ENCODE measurements around the gene TEDC1. TPM values are rescaled to one million over a fixed set of nuclear protein-coding genes. Genes with fewer than 3 reads are reported as not detected.

The TEDC1 gene
- total RNA-seq, 1 experiment from 2014 or later, result 29.0 TPM

DNA sequence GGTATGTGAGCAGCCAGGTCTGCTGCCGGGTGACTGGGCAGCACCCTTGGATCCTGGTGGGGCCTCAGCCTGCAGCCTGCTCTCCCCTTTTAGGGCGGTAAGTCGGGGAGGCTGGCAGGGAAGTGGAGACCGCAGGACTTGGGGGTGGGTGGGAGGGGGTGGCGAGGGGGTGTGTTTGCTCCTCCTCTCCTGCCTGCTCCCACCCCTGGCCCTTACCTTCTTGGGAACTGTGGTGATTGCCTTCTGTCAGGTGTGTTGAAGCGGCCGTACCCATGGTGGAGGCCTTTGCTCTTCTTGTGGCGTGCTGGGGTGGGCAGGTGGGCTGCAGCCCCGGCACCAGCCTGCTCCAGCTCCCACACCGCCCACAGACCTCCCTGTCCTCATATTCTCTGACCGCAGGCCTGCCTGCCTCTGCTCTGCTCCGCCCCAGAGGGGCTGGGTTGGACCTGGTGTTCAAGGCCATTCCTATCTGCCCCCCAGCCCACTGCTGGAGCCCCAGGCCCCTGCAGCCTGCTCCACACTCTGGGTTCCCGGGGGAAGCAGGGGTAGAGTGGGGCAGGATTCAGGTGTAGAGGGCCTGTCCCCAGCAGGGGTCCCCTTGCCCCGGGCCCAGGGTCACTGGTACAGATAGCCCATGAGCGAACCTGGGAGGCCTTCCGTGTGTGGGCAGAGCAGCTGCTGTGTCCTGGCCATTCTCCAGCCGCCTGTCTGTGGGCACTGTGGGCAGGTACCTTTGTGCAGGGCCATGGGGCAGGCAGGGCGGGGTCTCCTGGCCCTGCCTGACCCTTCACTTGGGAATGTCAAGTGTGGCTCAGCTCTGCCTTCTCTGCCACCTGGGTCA is 5.2 kb downstream of the TEDC1 start:
- DNase-seq (ENCODE audit: low read depth), result no peak

DNA sequence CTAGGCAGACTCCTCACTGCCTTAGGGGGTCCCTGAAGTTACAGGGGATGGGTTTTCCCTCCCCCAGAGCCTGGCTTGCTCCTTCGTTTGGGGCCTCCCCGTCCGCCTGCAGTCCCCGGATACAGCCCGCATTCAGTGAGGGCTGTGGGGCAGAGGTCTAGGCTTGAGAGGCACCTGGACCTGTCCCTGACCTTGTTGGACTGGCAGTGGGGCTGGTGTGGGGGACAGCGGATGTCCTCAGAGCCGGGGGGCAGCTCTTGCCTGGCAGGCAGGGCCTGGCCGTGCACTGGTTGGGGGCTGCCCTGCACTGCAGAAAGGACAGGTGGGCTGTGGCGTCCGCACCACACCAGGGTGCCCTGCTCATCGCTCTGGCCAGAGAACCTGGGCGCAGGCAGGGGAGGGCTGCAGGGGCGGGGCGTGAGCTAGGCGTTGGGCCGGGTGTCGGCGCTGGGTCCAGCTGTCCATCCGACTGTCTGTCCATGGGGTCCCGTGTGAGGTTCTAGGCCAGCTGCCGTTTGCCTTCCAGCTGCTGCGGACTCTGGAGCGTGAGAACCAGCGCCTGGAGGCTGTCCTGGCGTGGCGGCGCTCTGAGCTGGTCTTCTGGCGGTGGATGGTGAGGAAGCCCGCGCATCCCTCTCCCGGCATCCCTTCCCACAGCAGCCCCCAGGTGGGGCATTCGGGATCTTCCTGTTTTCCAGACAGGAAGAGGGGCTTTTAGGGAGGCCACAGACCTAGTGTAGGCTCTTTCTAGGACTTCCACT is 6.0 kb downstream of the TEDC1 start:
- DNase-seq (ENCODE audit: low read depth), result no peak

DNA sequence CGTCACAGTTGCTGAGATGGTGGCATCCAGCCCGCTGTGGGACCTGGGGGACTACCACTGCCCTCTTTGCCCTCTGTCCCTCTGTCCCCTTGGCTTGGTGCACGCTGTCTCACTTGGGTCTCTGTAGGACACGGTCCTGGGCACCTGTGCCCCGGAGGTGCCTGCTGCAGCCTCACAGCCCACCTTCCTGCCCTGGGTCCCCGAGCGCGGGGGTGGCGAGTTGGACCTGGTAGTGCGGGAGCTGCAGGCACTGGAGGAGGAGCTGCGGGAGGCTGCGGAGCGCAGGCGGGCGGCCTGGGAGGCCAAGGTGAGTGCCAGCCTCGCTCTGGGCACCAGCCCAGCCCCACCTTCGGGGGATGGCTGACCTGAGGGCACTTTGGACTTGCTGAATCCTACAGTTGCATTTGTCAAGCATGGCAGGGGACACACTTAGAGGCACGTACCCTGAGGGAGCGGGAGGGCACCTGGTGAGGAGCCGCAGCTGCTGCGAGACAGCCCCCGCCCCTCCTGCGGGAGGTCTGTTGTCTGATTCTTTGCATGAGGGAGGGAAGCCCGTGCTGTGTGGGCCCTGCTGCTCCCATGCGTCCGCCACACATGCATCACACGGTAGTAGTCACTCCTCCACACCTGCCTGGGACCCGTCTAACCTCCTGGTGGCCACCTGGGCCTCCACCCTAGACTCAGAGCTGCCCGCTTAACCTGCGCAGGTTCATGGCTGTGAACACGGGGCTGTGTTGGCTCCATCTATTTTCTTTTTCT is 6.8 kb downstream of the TEDC1 start:
- no peak for DNase-seq (ENCODE audit: low read depth)

DNA sequence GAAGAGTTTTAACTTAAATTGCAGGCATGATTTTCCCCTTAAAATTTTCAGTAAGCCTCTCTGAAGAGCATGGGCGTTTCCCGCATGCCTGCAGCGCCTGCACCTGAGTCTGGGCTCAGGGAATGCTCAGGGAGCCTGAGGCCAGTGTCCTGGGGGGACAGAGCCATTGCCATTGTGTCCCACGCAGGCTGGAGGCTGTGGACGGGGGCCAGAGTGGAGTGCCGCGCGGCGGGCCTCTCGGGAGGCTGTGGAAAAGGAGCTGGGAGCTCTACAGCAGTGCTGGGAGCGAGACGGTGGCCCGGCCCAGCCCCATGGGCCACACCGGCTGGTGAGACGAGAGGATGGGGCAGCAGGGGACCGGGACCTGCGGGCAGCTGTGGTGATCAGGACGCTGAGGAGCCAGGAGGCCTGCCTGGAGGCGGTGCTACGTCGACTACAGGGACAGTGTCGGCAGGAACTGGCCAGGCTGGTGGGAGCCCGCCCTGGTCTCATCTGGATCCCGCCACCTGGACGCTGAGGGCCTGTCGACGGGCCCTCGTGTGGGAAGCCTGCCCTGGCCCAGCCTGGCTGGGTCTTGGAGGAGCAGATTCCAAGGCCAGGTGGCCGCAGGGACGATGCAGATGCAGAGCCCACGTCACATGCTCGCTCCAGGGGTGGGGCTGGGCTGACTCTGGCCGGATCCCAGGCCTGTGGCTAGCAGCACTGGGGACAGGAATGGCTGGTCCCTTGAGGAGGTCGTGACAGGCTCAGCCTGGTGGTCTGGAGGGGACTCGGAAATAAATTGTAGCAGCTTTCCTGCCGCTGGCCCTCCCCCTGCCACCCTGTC is 7.6 kb downstream of the TEDC1 start:
- no peak for DNase-seq (ENCODE audit: low read depth)

DNA sequence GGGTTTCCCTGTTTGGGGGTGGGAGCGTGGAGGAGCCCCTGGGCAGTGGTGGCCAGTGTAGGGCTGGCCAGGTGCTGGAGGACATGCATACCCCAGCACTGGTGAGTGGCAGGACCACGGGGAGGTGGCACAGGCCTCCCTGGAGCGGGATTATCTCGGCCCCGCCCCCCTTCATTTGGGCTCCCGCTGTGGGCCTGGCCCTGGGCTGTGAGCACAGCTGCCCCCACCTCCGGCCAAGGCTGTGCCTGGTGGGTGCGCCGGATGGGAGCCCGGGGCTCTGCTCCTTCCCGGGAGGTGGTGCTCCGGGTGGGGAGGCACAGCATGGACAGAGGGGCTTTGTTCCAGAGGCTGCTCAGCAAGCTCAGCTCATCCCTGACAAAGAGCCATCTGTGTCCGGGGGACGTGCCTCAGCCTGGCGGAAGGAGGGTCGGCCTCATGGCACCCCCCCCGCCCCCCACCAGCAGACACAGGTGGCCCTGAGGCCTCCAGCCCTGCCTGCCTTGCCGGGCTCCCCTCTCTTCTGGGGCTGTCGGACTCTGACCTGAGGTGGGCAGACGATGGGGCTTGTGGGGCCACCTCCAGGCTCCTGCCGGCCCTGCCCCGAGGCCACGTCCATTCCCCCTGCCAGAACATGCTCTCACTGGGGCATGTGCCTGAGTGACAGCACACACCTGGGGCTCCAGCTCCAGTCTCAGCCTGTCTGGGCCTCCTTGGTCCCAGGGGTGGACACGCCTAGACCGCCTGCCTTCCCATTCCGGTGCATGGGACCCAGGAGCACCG is 8.4 kb downstream of the TEDC1 start:
- no peak for DNase-seq (ENCODE audit: low read depth)

DNA sequence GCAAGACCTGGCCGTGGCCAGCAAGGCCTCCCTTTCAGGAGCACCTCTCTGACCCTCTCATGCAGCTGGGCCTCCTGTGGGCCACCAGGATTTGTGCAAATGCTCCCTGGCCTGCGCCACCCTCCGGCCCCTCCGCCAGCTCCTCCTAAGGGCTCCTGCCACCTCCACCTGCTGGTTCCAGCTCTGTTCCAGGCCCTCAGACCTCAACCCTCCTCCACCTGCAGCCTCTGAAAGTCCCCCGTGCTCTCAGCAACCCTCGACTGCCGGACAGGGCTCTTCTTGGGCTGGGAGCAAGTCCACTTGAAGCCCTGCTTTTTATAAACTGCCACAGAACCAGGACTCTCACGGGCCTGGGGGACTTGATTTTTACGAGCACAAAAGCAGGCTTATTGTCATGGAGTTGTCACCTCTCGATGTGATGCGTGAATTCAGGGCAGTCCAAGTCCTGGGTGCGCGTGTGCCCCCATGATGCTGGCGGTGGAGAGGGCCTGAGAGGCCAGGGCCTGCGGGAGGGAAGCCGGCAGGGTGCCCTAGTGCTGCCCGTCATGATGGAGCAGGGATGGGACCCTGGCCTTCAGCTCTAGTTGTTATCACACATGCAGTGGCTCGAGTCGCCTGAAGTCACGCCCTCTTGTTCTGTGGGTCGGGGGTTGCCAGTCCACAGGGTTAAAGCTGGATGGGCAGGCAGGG is 9.1 kb downstream of the TEDC1 start:
- no peak for DNase-seq (ENCODE audit: low read depth)

DNA sequence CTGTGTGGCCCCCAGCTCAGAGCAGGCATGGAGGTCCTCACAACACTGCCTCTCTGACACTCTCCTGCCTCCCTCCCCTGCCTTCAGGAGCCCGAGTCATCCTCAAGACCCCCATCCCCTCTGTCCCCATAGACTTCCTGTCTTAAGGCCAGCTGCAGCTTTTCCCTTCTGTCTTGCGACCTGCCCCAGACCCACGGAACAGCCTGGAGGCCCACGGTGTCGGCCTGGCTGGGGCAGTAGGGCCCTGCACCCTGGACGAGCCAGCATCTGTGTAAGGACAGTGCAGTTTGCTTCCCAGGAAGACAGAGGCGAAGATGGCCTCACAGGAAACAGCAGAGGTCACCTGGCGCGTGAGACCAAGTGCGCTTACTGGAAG is 9.7 kb downstream of the TEDC1 start:
- no peak for DNase-seq (ENCODE audit: low read depth)

DNA sequence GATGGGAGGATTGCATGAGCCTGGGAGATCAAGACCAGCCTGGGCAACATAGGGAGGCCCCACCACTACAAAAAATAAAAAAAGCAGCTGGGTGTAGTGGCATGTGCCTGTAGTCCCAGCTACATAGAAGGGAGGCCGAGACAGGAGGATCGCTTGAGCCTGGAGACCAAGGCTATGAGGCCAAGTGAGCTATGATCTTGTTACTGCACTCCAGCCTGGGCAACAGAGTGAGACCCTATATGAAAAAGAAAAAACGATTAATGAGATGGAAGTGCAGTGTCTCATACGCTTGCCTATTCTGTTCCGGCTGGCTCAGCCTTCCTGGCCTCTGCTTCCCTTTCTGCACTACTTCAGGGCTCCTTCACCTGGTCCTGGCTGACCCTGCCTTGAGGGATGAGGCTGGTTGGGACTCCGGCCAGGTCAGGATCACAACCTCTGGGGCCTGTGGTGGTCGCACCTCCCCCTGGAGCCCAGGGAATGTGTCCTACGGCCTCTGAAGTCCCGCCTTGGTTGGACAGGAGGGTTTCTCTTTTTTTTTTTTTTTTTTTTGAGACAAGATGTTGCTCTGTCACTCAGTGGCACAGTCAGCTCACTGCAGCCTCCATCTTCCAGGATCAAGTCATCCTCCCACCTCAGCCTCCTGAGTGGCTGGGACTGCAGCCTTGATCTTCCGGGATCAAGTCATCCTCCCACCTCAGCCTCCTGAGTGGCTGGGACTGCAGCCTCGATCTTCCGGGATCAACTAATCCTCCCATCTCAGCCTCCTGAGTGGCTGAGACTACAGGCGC is 10.7 kb downstream of the TEDC1 start:
- DNase-seq (ENCODE audit: low read depth), result no peak

DNA sequence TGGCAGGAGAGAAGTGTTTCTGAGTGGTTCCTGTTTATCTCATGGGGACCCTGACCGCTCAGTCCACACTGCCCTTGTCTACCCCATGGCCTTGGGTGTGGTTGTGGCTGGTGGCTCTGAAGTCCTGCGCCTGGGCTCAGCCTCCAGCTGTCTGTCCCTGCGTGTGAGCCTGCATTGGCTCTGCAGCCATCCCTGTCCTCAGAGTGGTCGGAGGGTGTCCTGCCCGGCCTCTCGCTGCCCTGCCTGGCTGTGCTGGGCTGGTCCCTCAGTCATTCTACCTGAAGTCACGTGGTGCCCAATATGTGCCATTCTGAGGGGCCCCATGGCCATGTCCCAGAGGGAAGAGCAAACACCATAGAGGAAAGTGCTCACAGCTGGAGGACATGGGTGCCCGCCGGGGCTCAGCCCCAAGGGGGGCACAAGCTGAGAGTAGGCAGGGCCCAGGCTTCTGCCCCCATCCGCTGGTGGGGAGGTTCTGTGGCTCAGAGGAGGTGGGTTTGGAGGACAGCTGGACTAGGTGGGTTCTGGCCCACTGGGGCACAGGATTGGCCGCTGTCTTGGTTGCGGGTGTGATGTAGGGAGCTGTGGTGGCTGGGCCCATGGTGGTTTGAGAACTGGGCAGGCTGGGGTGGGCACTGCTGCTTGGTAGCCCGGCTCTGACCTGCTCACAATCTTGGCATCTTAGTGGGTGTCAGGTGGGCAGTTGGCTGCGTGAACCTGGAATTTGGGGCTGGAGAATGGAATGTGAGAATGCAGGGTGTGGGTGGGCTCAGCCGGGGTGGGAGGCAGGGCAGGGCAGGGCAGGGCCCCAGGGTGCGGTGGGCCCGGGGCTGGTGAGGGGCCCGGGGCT is 11.6 kb downstream of the TEDC1 start:
- DNase-seq (ENCODE audit: low read depth), result no peak

DNA sequence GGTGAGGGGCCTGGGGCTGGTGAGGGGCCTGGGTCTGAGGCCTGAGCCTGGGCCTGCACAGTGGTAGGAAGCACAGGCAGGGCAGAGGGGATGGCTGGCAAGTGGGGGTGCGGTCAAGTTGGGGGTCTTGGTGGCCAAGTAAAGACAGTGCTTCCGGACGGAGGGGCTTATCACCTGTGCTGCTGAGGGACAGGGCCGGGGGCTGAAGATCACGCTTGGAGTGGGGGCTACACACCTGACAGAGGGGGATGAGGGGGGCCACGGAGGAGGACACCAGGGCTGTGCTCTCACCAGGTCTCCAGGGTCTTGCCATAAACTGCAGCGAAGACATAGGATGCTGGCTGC is 12.2 kb downstream of the TEDC1 start:
- DNase-seq (ENCODE audit: low read depth), result no peak

DNA sequence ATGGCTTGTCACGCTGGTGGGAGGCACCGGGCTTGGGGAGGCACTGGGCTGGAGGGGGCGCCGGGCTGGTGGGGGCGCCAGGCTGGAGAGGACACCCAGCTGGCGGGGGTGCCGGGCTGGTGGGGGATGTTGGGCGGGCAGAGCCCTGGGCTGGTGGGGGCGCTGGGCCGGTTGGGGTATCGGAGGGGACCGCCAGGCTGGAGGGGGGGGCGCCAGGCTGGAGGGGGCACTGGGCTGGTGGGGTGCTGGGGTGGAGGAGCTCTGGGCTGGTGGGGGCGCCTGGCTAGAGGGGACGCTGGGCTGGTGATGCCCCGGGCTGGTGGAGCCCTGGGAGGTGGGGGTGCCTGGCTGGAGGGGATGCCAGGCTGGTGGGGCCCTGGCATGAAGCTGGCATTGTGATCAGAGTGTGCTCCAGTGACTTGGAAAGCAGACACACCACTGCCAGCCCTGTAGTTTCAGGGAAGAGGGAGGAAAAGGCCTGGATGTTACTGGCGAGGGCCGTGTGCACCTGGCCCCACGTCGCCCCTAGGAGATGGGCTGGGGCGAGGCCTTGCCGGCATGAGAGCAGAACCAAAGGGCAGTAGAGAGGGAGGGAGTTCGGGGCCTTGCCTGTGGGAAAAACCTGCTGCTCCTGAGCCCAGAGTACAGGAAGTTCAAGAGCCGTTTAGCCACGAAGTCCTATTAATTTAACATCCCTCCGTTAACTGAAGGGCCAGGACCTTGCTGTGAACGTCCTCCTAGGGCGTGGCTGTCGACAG is 13.1 kb downstream of the TEDC1 start:
- no peak for DNase-seq (ENCODE audit: low read depth)

DNA sequence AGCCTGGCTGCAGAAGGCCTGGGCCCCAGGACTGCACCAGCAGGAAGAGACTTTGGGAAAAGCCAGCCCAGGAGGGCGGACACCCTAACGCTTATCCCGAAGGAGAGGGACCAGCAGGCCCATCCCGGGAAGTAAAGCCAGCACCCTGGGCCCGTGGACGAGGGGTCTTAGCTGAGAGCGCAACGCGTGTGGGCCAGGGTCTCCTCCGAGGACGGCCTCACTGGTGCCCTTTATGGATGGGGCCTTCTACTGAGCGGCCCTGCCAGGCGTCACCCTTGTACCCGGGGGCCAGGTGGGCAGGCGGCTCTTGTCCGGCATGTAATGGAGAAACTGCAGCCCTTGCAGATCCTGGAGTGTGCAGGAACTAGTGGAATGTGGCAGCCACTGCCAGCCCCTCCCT is 14.1 kb downstream of the TEDC1 start:
- DNase-seq (ENCODE audit: low read depth), result no peak

DNA sequence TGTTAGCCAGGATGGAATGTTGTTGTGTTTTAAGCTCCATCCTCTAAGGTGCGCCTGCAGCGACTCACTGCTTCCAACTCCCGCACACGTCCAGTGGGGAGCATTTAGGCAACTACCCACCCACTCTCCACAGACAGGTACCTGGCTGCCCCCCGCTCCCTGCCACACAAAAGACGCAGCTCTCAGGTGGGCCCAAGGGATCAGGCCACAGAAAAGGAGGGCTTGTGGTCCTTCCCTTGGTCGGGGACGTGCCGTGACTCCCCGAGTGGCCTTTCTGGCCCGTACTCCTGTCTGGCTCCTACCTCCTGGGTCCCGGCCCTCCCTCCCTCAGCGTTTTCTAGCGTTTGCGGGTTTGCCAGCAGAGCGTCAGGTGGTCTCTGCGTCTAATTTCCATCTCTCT is 16.2 kb downstream of the TEDC1 start:
- DNase-seq (ENCODE audit: low read depth), result no peak

DNA sequence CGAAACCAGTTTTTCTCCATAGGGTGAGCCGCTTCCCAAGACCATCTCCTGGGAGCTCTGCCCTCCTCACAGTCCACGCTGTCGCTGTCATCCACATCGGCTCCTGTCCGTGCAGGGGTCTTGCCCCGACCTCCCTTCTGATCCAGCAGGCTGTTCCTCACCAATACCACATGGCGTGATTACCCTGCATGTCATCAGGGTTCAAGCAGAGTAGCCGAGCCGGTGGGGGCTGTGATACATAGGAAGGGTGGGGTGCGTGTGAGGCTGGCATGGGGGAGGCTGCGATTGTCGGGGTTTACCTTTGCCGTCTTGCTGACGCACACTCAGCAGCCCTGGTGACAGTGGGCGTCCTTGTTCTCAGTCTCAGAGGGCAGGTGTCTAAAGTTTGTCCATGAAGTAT is 17.0 kb downstream of the TEDC1 start:
- no peak for DNase-seq (ENCODE audit: low read depth)

DNA sequence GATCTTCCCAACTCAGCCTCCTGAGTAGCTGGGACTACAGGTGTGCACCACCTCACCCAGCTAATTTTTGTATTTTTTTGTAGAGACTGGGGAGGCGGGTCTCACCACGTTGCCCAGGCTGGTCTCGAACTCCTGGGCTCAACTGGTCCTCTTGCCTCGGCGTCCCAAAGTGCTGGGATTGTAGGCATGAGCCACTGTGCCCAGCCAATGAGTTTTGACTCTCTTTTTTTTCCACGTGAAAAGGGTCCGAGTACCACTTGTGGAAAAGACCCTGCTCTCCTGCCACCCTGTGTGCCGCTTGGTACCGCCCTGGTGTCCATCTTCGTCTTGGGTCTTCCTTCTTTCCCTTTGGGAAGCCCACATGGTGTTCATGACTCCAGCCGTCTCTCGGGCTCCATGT is 17.6 kb downstream of the TEDC1 start:
- no peak for DNase-seq (ENCODE audit: low read depth)

DNA sequence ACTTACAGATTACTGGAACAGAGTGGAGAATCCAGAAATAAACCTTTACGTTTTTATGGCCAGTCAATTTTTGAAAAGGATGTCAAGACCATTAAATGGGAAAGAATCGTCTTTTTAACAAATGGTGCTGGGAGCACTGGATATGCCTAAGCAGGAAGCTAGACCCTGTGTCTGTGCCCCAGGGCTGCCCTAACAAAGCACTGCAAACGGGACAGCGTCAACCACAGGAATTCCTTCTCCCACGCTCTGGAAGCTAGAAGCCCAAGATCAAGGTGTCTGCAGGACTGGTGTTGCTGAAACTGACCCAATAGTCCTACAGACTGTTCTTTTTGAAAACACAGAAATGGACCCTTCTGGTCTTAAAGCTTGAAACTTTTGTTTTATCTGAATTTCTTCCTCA is 26.1 kb downstream of the TEDC1 start:
- no peak for DNase-seq (ENCODE audit: low read depth)

DNA sequence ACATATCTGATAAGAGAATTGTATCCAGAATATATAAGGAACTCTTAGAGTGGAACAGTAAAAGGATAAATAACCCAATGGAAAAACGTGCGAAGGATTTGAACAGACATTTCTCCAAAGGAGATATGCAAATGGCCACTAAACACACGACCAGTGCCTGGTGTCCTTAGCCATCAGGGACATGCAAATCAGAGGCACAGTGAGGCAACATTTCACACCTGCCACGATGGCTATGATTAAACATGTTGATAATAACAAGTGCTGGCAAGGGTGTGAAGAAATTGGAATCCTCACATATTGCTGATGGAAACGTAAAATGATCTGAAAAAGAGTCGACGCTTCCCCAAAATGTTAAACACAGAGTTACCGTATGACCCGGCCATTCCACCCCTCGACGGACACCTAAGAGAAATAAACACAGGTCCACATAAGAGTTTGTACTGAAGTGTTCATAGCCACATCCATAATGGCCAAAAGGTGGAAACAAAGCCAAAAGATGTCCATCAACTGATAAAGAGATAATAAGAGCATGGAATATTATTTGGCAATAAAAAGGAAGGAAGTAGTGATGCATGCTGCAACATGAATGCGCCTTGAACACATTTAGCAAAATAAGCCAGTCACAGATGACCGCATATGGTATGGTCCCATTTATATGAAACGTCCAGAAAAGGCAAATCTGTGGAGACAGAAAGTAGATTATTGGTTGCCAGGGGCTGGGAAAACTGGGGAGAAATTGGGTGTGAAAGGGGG is 29.1 kb downstream of the TEDC1 start:
- no peak for DNase-seq (ENCODE audit: low read depth)
